GM06990 (cell line): Measurements from ENCODE around the gene THBS3.

Experiments used
- DNase-seq: peaks from one replicate; pipeline ENCODE4 v3.0.0-alpha.2; 2011; ENCODE audit not compliant: insufficient read length; ENCODE audit errors: extremely low read depth
- H3K27me3 ChIP-seq: replicated peaks from 2 replicates; pipeline ENCODE4 v1.6.0; 2011; ENCODE audit warnings: low read length; ENCODE audit not compliant: control insufficient read depth, insufficient read depth
- H3K36me3 ChIP-seq: 2 replicates; pipeline ENCODE4 v1.5.1; 2011; ENCODE audit warnings: low read length; ENCODE audit not compliant: control insufficient read depth, insufficient read depth
- H3K4me3 ChIP-seq: replicated peaks from 2 replicates; pipeline ENCODE4 v1.5.1; 2011; ENCODE audit warnings: low read depth, mild to moderate bottlenecking, control low read depth, low read length
- TF ChIP-seq, protein P1 (sequence below): IDR thresholded peaks from 2 replicates; pipeline ENCODE4 v1.5.1; 2011; ENCODE audit warnings: low read length, control low read depth, mild to moderate bottlenecking, inconsistent platforms; ENCODE audit not compliant: insufficient read depth, poor library complexity, severe bottlenecking

THBS3 gene

GRCh38 chr1:155173478-155174323 is 34.0 kb downstream of the THBS3 start, which contains the start of gene TRIM46:
Gene TRIM46, plus strand, starts transcription at chr1:155173849. Its CDS starts 118 bp downstream, at chr1:155173967.
- TF ChIP-seq, protein P1, sequence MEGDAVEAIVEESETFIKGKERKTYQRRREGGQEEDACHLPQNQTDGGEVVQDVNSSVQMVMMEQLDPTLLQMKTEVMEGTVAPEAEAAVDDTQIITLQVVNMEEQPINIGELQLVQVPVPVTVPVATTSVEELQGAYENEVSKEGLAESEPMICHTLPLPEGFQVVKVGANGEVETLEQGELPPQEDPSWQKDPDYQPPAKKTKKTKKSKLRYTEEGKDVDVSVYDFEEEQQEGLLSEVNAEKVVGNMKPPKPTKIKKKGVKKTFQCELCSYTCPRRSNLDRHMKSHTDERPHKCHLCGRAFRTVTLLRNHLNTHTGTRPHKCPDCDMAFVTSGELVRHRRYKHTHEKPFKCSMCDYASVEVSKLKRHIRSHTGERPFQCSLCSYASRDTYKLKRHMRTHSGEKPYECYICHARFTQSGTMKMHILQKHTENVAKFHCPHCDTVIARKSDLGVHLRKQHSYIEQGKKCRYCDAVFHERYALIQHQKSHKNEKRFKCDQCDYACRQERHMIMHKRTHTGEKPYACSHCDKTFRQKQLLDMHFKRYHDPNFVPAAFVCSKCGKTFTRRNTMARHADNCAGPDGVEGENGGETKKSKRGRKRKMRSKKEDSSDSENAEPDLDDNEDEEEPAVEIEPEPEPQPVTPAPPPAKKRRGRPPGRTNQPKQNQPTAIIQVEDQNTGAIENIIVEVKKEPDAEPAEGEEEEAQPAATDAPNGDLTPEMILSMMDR = no peak
- Histone ChIP-seq H3K4me3 (peak within 1 kb of the TSS; percentile 98), H3K36me3 (peaks cover 5% of the 10 kb centered on the region), H3K27me3 (no peaks in the 10 kb centered on the region)
- peak; percentile 65 for DNase-seq

GRCh38 chr1:155172732-155173477 is 34.8 kb downstream of the THBS3 start, which contains the start of gene KRTCAP2:
Gene KRTCAP2, minus strand, starts transcription at chr1:155173304. Its CDS starts 80 bp downstream, at chr1:155173224.
- peak; percentile 90 for DNase-seq
- H3K36me3 ChIP-seq = peaks cover 5% of the 10 kb centered on the region
- H3K27me3 ChIP-seq = no peaks in the 10 kb centered on the region
- TF ChIP-seq, protein P1 = peak; percentile 96
- peak within 1 kb of the TSS; percentile 98 for H3K4me3 ChIP-seq

GRCh38 chr1:155171836-155172731 is 35.6 kb downstream of the THBS3 start:
- Histone ChIP-seq H3K4me3 (peak overlapping the region; percentile 98), H3K36me3 (peaks cover 5% of the 10 kb centered on the region), H3K27me3 (no peaks in the 10 kb centered on the region)
- TF ChIP-seq, protein P1 = no peak
- DNase-seq = no peak

DNA sequence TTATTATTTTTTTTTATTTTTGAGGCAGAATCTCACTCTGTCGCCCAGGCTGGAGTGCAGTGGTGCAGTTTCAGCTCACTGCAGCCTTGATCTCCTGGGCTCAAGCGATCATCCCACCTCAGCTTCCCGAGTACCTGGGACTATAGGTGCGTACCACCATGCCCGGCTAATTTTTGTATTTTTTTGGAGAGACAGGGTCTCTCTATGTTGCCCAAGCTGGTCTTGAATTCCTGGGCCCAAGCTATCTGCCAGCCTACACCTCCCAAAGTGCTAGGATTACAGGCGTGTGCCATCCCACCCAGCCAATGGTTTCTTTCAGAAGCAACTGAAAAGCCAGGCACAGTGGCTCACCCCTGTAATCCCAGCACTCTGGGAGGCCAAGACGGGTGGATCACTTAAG is 36.9 kb downstream of the THBS3 start:
- Histone ChIP-seq H3K27me3 (no peaks in the 10 kb centered on the region), H3K4me3 (no peak overlapping the region), H3K36me3 (peaks cover 5% of the 10 kb centered on the region)
- TF ChIP-seq, protein P1 = no peak
- no peak for DNase-seq

GRCh38 chr1:155170101-155170785 is 37.5 kb downstream of the THBS3 start:
- TF ChIP-seq, protein P1 = no peak
- no peaks in the 10 kb centered on the region for H3K27me3 ChIP-seq
- H3K4me3 ChIP-seq = no peak overlapping the region
- H3K36me3 ChIP-seq = peaks cover 5% of the 10 kb centered on the region
- no peak for DNase-seq
